GM19193 (cell line): ENCODE data around the gene SLC35E2B.

ENCODE experiments used
- POLR2A ChIP-seq: IDR thresholded peaks from 4 replicates; pipeline ENCODE4 v1.6.1; 2011; ENCODE audit not compliant: insufficient read depth, insufficient read length; ENCODE audit errors: extremely low read depth

Gene SLC35E2B

DNA sequence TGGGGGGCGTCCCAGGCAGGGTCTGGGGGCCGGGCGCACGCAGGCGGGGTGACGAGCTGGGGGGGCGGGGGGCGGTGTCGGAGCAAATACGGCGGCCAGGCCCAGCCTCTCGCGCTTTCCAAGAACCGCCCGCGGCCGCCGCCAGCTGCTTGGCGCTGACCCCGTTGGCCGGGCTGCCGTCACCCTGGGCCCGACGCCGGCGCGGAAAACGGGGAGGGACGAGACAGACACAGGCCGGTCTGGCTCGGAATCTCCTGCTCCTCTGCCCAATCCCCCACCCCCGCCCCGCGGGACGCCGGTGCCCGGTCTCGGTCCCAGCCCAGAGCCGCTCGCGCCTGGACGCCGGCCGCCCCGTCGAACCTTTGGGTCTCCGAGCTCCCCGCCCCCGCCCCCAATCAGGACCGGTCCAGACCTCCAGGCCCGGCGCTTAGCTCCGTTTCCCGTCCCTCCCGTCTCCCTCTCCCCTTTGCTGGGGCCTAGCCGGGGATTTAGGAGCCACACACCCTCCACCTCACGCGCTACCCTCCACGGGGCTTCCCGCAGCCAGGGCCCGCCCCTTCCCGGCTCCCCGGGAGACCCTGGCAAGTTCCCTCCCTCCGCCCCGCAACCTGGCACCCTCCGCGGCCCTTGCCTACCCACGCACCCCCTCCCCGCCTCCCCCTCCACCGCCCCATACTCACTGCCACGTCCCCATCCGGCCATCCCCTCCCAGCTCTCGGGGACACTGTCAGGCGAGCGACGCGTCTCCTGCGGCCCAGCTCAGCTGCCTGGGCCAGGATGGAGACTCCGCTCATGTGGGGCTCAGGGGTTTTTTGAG lies 61.4 kb downstream of the SLC35E2B start:
- TF ChIP-seq POLR2A = no peak

GRCh38 chr1:1630191-1630964 lies 62.2 kb downstream of the SLC35E2B start:
- TF ChIP-seq POLR2A = peak; percentile 46

DNA sequence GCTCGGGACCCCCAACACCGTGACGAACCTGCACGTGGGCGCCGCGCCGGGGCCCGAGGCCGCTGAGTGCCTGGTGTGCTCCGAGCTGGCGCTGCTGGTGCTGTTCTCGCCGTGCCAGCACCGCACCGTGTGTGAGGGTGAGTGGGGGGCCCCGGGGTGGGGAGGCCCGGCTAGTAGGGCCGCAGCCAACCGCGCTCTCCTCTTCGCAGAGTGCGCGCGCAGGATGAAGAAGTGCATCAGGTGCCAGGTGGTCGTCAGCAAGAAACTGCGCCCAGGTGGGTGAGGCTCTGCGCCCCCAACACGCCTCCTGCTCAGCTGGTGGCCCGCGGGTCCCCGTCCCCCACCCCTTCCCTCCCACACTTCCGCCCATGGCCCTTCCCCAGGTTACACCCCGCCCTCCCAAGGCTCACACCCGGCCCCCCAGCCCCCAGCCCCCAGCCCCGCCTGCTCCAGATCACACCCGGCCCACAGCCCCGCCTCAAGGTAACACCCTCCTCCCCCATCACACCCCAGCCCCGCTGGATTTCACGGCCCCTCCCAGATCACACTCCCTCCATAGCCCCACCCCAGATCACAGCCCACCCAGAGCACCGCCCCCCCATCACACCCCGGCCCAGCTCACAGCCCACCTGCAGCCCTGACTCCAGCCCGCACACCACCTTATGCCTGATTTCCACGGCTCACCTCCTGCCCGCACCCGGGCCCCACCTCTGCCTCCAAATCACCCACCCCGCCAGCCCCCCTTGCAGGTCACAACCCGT lies 63.0 kb downstream of the SLC35E2B start:
- TF ChIP-seq POLR2A = no peak

DNA sequence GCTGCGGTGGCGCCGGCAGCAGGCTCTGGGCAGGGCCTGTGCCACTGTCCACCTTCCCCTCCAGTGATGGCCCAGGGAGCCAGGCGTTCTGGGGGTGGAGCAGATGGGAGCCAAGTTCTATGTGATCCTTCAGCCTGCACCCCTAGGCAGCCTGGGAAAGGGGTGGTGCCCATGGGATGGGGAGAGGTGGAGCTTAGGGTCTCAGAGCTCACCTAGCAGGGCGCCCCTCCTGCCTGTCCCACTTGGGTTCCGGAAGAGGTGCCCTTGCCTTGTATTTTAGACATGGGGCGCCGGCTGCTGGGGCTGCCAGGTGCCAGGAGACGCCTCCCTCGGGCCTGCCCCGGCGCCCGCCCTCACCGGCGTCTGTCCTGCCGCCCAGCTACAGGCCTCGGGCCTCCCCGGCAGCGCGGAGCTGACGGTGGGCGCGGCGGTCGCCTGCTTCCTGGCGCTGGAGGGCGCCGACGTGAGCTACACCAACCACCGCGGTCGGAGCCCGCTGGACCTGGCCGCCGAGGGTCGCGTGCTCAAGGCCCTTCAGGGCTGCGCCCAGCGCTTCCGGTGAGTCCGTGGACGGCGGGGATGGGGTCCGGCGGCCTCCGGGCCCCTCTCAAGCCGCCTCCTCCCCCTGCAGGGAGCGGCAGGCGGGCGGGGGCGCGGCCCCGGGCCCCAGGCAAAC lies 63.7 kb downstream of the SLC35E2B start:
- peak; percentile 37 for TF ChIP-seq POLR2A

DNA sequence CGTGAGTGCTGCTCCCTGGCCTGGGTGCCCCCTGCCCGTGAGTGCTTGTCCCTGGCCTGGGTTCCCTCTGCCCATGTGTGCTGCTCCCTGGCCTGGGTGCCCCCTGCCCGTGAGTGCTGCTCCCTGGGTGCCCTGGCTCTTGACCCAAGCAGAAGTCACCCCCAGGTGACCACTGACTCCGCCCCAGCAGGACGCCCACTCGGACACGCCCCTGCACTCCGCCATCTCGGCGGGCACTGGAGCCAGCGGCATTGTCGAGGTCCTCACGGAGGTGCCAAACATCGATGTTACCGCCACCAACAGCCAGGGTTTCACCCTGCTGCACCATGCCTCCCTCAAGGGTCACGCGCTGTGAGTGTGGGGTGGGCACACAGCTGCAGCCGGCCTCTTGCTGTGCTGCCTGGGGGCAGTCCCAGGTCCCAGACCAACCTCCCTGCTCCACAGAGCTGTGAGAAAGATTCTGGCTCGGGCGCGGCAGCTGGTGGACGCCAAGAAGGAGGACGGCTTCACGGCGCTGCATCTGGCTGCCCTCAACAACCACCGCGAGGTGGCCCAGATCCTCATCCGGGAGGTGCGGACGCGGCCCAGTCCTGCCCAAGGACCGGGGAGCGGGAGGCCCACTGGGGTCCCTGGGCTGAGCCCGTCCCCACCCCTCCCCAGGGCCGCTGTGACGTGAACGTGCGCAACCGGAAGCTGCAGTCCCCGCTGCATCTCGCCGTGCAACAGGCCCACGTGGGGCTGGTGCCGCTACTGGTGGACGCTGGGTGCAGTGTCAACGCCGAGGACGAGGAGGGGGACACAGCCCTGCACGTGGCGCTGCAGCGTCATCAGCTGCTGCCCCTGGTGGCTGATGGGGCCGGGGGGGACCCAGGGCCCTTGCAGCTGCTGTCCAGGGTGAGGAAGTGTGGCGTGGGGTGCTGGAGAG lies 64.5 kb downstream of the SLC35E2B start:
- TF ChIP-seq POLR2A = no peak

- no peak for TF ChIP-seq POLR2A
These were observed 65.2 kb downstream of the SLC35E2B start for GRCh38 chr1:1627261-1627828.

DNA sequence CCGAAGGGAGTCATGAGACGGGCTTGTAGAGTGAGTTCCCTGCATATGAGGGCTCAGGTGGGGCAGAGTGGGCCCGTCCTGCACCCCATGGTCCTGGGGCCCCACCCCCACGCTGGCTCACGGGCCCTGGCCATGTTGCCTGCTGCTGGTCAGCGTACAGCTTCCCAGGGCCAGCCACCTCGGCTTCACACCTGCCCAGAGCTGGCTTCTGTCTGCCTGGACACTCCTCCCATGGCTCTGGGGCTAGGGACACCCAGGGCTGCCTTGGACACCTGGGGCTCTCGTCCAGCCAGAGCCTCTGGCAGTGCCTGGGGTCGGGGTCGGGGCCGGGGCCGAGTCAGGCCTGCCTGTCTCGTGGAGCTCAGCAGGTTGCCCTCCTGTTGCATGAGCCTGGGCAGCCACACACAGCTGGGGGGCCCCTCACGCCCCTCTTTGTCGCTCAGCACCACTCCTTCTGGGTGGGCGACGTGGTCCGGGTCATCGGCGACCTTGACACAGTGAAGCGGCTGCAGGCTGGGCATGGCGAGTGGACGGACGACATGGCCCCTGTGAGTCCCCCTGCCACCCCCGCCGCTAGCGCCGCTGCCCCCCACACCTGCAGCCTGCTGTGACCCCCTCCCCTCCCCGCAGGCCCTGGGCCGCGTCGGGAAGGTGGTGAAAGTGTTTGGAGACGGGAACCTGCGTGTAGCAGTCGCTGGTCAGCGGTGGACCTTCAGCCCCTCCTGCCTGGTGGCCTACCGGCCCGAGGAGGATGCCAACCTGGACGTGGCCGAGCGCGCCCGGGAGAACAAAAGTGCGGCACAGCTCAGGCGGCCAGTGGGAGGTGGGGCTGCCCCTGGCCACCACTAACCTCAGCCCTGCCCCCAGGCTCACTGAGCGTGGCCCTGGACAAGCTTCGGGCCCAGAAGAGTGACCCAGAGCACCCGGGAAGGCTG lies 66.1 kb downstream of the SLC35E2B start:
- no peak for TF ChIP-seq POLR2A

- no peak for TF ChIP-seq POLR2A
These were observed 66.8 kb downstream of the SLC35E2B start for GRCh38 chr1:1625824-1626206.

GRCh38 chr1:1625404-1625775 lies 67.2 kb downstream of the SLC35E2B start:
- no peak for TF ChIP-seq POLR2A

GRCh38 chr1:1624443-1625403 lies 67.9 kb downstream of the SLC35E2B start:
- no peak for TF ChIP-seq POLR2A

- TF ChIP-seq POLR2A = no peak
These were observed 68.8 kb downstream of the SLC35E2B start for GRCh38 chr1:1623631-1624442.

DNA sequence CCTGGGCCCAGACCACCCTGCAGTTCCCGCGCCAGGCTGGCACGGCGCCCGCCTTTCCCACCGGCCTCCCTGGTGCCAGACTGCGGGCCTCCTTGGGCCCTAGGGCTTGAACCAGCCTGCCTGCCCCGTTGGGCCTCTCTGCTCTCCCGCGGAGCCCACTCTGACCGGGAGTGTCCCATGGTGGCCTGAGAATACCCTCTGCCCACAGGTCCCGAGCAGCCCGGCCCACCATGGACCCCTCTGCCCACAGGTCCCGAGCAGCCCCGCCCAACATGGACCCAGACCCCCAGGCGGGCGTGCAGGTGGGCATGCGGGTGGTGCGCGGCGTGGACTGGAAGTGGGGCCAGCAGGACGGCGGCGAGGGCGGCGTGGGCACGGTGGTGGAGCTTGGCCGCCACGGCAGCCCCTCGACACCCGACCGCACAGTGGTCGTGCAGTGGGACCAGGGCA lies 69.4 kb downstream of the SLC35E2B start:
- no peak for TF ChIP-seq POLR2A
